Smooth muscle cell (in vitro differentiated cells): Measurements from ENCODE around the gene DOCK6. TPM values are rescaled to one million over a fixed set of nuclear protein-coding genes. Genes with fewer than 3 reads are reported as not detected.
"Not testable (repeated sequence)": the region's sequence is repeated elsewhere in the genome, so short reads cannot be mapped to it uniquely, and the experiment has no call there.

Source experiments
- DNase-seq: peaks from one replicate; lab custom pipeline; 2025; ENCODE audit not compliant: unreplicated experiment; lab: John Stamatoyannopoulos, UW
- H2AFZ ChIP-seq: fragments of 200-600 bp; sonication (generic); 2 replicates; pipeline ENCODE4 v1.6.0; 2016; ENCODE audit warnings: antibody characterized with exemption, low read depth, mild to moderate bottlenecking
- H3F3A ChIP-seq: fragments of 200-600 bp; sonication (generic); 2 replicates; pipeline ENCODE4 v1.6.0; 2017; ENCODE audit warnings: antibody characterized with exemption, low read depth
- H3K27ac ChIP-seq: fragments of 200-600 bp; sonication (generic); 2 replicates; pipeline ENCODE4 v1.5.1; 2016; ENCODE audit warnings: low read depth, mild to moderate bottlenecking
- H3K27me3 ChIP-seq: fragments of 200-600 bp; sonication (generic); 2 replicates; pipeline ENCODE4 v1.6.1; 2016; ENCODE audit warnings: low read depth, mild to moderate bottlenecking
- H3K36me3 ChIP-seq: fragments of 200-600 bp; sonication (generic); 2 replicates; pipeline ENCODE4 v1.5.1; 2016; ENCODE audit warnings: low read depth
- H3K4me1 ChIP-seq: fragments of 200-600 bp; sonication (generic); 2 replicates; pipeline ENCODE4 v1.5.1; 2016; ENCODE audit warnings: low read depth
- H3K4me2 ChIP-seq: fragments of 200-600 bp; sonication (generic); 2 replicates; pipeline ENCODE4 v1.6.0; 2016; ENCODE audit warnings: mild to moderate bottlenecking
- H3K4me3 ChIP-seq: fragments of 200-600 bp; sonication (generic); 2 replicates; pipeline ENCODE4 v1.5.1; 2016; ENCODE audit warnings: mild to moderate bottlenecking
- H3K79me2 ChIP-seq: fragments of 200-600 bp; sonication (generic); 2 replicates; pipeline ENCODE4 v1.6.0; 2016; ENCODE audit warnings: low read depth, mild to moderate bottlenecking
- H3K9ac ChIP-seq: fragments of 200-600 bp; sonication (generic); 2 replicates; pipeline ENCODE4 v1.6.0; 2016; ENCODE audit warnings: low read depth
- H3K9me3 ChIP-seq: fragments of 200-600 bp; sonication (generic); replicated peaks from 2 replicates; pipeline ENCODE4 v1.5.1; 2016; ENCODE audit warnings: low read depth
- H4K20me1 ChIP-seq: fragments of 200-600 bp; sonication (generic); 2 replicates; pipeline ENCODE4 v1.6.0; 2016; ENCODE audit warnings: low read depth
- CTCF ChIP-seq: fragments of 200-600 bp; sonication (generic); IDR thresholded peaks from 2 replicates; pipeline ENCODE4 v1.5.1; 2017; ENCODE audit warnings: borderline replicate concordance, mild to moderate bottlenecking, antibody characterized with exemption; ENCODE audit not compliant: insufficient read depth, poor library complexity, severe bottlenecking
- WGBS: methylation state at CpG from one replicate; pipeline ENCODE4 v1.1.7; 2016; ENCODE audit warnings: low lambda C conversion rate; 5-methylcytosine and 5-hydroxymethylcytosine counted together
- polyA plus RNA-seq: library from polyadenylated mRNA; unstranded; fragments of >200 nt; fragmentation: Nextera tagmentation; extraction: Ambion mirVana; gene quantifications from 2 replicates; pipeline ENCODE4 v1.2.1, GENCODE V29; 2016
- total RNA-seq: library from RNA; depleted of rRNA; stranded (reverse); fragments of >200 nt; gene quantifications from 2 replicates; pipeline ENCODE4 v1.2.3, GENCODE V29; 2014

Gene DOCK6
- total and polyA plus RNA-seq, 2 experiments from 2014 or later, result 13.8 to 14.8 TPM

DNA sequence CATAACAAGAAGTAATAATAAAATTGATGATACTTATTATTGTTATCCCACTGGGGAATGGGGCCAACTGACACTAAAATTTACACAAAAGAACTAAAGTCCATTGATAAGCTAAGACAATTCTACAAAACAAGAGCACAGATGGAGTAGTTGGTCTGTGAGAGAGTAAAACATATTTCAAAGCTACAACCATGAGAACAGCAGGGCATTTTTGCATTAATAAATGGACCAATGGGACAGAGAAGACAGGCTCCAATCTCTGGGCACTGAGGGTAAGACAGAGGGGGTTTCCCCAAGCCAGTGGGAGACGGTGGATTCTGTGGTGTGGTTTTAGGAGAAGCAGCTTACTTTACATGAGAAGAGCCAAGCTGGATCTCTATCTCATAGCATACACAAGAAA, 79.3 kb downstream of the DOCK6 start:
- Histone ChIP-seq H3K36me3 (peaks cover 4% of the 10 kb centered on the region), H2AFZ (no peak overlapping the region)
- no peak for DNase-seq

DNA sequence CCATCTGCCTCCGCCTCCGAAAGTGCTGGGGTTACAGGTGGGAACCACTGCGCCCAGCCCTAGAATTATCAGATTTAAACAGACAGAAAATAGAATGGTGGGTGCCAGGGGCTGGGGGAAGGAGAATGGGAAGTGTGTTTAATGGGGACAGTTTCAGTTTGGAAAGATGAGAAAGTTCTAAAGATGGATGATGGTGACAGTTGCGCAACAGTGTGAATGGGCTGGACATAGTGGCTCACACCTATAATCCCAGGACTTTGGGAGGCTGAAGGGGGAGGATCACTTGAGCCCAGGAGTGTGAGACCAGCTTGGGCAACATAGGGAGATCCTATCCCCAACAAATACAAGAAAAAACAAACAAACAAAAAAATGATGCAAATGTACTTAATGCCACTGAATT, 80.8 kb downstream of the DOCK6 start:
- Histone ChIP-seq H3F3A (peaks cover 5% of the 10 kb centered on the region), H3K4me1 (no peaks in the 10 kb centered on the region)

More for the DNA sequence above, 79.3 kb downstream of the DOCK6 start:
- peaks cover 5% of the 10 kb centered on the region for H3F3A ChIP-seq
- WGBS, result 100% methylated on average over 1 of the region's 1 CpG
- H3K27me3 ChIP-seq, result no peaks in the 10 kb centered on the region
- H3K4me2 ChIP-seq, result no peak overlapping the region
- H3K9me3 ChIP-seq, result no peaks in the 10 kb centered on the region
- no peak overlapping the region for H3K9ac ChIP-seq
- TF ChIP-seq CTCF, result no peak
- peaks cover 27% of the 10 kb centered on the region for H3K79me2 ChIP-seq
- H3K27ac ChIP-seq, result no peak overlapping the region
- no peak overlapping the region for H3K4me3 ChIP-seq
- no peaks in the 10 kb centered on the region for H3K4me1 ChIP-seq
- H4K20me1 ChIP-seq, result no peaks in the 10 kb centered on the region

DNA sequence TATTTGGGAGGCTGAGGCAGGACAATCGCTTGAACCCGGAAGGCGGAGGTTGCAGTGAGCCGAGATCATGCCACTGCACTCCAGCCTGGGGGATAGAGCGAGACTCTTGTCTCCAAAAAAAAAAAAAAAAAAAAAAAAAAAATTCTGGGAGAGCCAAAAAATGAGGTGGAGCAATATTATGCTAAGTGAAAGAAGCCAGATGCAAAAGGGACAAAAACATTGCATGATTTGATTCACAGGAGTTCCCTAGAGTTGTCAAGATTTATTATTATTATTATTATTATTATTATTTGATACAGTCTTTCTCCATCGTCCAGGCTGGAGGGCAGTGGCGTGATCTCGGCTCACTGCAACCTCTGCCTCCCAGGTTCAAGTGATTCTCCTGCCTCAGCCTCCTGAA, 81.3 kb downstream of the DOCK6 start:
- not testable (repeated sequence) for H3K4me3 ChIP-seq, H3K9ac ChIP-seq, DNase-seq, H3K4me2 ChIP-seq, H3K9me3 ChIP-seq, H3K36me3 ChIP-seq, H3K27me3 ChIP-seq, H3K4me1 ChIP-seq, H3F3A ChIP-seq, H2AFZ ChIP-seq, H4K20me1 ChIP-seq, H3K27ac ChIP-seq
- 97% methylated on average over 7 of the region's 8 CpGs for WGBS
- H3K79me2 ChIP-seq, result peaks cover 21% of the 10 kb centered on the region

More for the DNA sequence above, 80.8 kb downstream of the DOCK6 start:
- Histone ChIP-seq H2AFZ (no peak overlapping the region), H3K27me3 (no peaks in the 10 kb centered on the region), H3K9me3 (no peaks in the 10 kb centered on the region), H3K4me2 (no peak overlapping the region), H3K36me3 (peaks cover 4% of the 10 kb centered on the region), H4K20me1 (no peaks in the 10 kb centered on the region), H3K9ac (no peak overlapping the region), H3K79me2 (peaks cover 24% of the 10 kb centered on the region), H3K27ac (no peak overlapping the region), H3K4me3 (no peak overlapping the region)
- 96% methylated on average over 4 of the region's 4 CpGs for WGBS
- no peak for TF ChIP-seq CTCF
- DNase-seq, result no peak

- H3K27ac ChIP-seq, result no peak overlapping the region
- H3K4me1 ChIP-seq, result no peaks in the 10 kb centered on the region
- peaks cover 21% of the 10 kb centered on the region for H3K79me2 ChIP-seq
- H3K4me3 ChIP-seq, result no peak overlapping the region
- no peaks in the 10 kb centered on the region for H3K27me3 ChIP-seq
- H4K20me1 ChIP-seq, result no peaks in the 10 kb centered on the region
- 66% methylated on average over 8 of the region's 8 CpGs for WGBS
- no peak overlapping the region for H2AFZ ChIP-seq
- H3K36me3 ChIP-seq, result peaks cover 4% of the 10 kb centered on the region
- DNase-seq, result no peak
- no peak overlapping the region for H3K4me2 ChIP-seq
- peaks cover 5% of the 10 kb centered on the region for H3F3A ChIP-seq
- no peak for TF ChIP-seq CTCF
- no peak overlapping the region for H3K9ac ChIP-seq
- H3K9me3 ChIP-seq, result no peaks in the 10 kb centered on the region
These were observed 82.0 kb downstream of the DOCK6 start for GRCh38 chr19:11180346-11180745.
